HG03066 (cell line): ENCODE results near the gene LAD1.

Experiments used
- ATAC-seq: cut with Tn5 transposase; IDR thresholded peaks from one replicate; pipeline ENCODE4 v1.9.1; 2021; ENCODE audit warnings: low read depth; ENCODE audit not compliant: unreplicated experiment

The LAD1 gene

GRCh38 chr1:201393076-201393475 is 6.0 kb downstream of the LAD1 start:
- no peak for ATAC-seq

GRCh38 chr1:201391651-201392511 is 7.2 kb downstream of the LAD1 start:
- ATAC-seq, result no peak

GRCh38 chr1:201391225-201391624 is 7.9 kb downstream of the LAD1 start:
- ATAC-seq, result no peak

GRCh38 chr1:201389051-201389450 is 10.1 kb downstream of the LAD1 start:
- ATAC-seq, result no peak

GRCh38 chr1:201386208-201386607 is 12.9 kb downstream of the LAD1 start:
- ATAC-seq, result no peak

- ATAC-seq, result peak; percentile 66
Measured at GRCh38 chr1:201385299-201385891, 13.7 kb downstream of the LAD1 start.

GRCh38 chr1:201384406-201384782 is 14.7 kb downstream of the LAD1 start:
- ATAC-seq, result no peak

GRCh38 chr1:201383647-201384405 is 15.3 kb downstream of the LAD1 start:
- no peak for ATAC-seq

- no peak for ATAC-seq
Measured at GRCh38 chr1:201381130-201381529, 18.0 kb downstream of the LAD1 start.

GRCh38 chr1:201379733-201380242 is 19.3 kb downstream of the LAD1 start:
- no peak for ATAC-seq

GRCh38 chr1:201378804-201379203 is 20.3 kb downstream of the LAD1 start:
- ATAC-seq, result no peak

- no peak for ATAC-seq
Measured at GRCh38 chr1:201377611-201378092, 21.5 kb downstream of the LAD1 start, which contains the start of gene TNNT2. TNNT2 (minus strand) TSS chr1:201377680; CDS start chr1:201373254, 4,426 bp downstream.

- no peak for ATAC-seq
Measured at GRCh38 chr1:201376464-201377374, 22.4 kb downstream of the LAD1 start.

- no peak for ATAC-seq
Measured at GRCh38 chr1:201376107-201376463, 23.0 kb downstream of the LAD1 start.

GRCh38 chr1:201375169-201375568 is 24.0 kb downstream of the LAD1 start:
- no peak for ATAC-seq

GRCh38 chr1:201374364-201374763 is 24.8 kb downstream of the LAD1 start:
- no peak for ATAC-seq

GRCh38 chr1:201371792-201372191 is 27.3 kb downstream of the LAD1 start:
- no peak for ATAC-seq

GRCh38 chr1:201371276-201371675 is 27.8 kb downstream of the LAD1 start:
- no peak for ATAC-seq

- ATAC-seq, result no peak
Measured at GRCh38 chr1:201370500-201370899, 28.6 kb downstream of the LAD1 start.

- ATAC-seq, result no peak
Measured at GRCh38 chr1:201369209-201369608, 29.9 kb downstream of the LAD1 start.
